Hematopoietic multipotent progenitor cell treated with erythropoietin and hydrocortisone succinate and interleukin-3 and kit ligand, for 15 days (in vitro differentiated cells): Measurements from ENCODE around the gene USP19.
A peak's percentile ranks its signal among the peaks of the same experiment; 100 is the strongest.

ENCODE experiments used
- DNase-seq: peaks from one replicate; pipeline ENCODE4 v3.0.0-alpha.2; 2015; ENCODE audit warnings: low spot score

USP19 gene, protein sequence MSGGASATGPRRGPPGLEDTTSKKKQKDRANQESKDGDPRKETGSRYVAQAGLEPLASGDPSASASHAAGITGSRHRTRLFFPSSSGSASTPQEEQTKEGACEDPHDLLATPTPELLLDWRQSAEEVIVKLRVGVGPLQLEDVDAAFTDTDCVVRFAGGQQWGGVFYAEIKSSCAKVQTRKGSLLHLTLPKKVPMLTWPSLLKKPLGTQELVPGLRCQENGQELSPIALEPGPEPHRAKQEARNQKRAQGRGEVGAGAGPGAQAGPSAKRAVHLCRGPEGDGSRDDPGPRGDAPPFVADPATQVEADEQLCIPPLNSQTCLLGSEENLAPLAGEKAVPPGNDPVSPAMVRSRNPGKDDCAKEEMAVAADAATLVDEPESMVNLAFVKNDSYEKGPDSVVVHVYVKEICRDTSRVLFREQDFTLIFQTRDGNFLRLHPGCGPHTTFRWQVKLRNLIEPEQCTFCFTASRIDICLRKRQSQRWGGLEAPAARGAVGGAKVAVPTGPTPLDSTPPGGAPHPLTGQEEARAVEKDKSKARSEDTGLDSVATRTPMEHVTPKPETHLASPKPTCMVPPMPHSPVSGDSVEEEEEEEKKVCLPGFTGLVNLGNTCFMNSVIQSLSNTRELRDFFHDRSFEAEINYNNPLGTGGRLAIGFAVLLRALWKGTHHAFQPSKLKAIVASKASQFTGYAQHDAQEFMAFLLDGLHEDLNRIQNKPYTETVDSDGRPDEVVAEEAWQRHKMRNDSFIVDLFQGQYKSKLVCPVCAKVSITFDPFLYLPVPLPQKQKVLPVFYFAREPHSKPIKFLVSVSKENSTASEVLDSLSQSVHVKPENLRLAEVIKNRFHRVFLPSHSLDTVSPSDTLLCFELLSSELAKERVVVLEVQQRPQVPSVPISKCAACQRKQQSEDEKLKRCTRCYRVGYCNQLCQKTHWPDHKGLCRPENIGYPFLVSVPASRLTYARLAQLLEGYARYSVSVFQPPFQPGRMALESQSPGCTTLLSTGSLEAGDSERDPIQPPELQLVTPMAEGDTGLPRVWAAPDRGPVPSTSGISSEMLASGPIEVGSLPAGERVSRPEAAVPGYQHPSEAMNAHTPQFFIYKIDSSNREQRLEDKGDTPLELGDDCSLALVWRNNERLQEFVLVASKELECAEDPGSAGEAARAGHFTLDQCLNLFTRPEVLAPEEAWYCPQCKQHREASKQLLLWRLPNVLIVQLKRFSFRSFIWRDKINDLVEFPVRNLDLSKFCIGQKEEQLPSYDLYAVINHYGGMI (N-terminal part only)

DNA sequence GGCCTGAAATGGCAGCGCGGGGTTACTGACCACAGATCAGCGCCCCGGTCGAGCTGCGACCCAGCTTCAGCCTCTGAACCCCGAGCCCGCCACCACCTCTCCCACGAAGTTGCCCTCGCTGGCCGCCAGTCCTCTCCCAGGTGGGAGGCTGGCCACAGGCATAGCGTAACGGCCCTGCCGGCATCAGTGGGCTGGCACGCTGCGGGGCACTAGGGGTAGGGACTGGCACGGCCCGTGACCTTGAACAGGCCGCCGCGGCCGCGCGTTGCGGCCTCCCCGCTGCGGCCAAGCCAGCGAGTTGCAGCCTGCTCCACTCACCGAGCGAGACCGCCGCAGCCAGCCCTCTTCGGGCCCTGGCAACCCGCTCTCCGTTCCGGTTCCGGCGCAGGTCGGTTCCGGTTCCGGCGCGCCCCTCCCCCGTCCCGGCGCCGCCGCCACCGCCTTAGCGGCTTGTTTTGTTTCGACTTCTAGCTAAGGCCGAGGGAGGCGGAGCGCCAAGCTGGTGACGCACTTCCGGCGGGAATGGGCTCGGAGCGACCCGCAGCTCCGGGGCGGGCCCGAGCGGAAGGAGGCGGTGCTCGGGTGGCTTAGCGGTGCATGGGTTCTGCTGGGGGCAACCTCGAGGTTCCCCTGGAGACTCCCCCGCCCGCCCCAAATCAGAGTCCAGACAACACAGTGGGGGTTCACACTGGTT, at the start of gene USP19:
USP19 (minus strand) TSS at position 386 of the 694 bp plus-strand sequence. CDS start 1,678 bp downstream, outside the sequence.
- peak; percentile 93 for DNase-seq

DNA sequence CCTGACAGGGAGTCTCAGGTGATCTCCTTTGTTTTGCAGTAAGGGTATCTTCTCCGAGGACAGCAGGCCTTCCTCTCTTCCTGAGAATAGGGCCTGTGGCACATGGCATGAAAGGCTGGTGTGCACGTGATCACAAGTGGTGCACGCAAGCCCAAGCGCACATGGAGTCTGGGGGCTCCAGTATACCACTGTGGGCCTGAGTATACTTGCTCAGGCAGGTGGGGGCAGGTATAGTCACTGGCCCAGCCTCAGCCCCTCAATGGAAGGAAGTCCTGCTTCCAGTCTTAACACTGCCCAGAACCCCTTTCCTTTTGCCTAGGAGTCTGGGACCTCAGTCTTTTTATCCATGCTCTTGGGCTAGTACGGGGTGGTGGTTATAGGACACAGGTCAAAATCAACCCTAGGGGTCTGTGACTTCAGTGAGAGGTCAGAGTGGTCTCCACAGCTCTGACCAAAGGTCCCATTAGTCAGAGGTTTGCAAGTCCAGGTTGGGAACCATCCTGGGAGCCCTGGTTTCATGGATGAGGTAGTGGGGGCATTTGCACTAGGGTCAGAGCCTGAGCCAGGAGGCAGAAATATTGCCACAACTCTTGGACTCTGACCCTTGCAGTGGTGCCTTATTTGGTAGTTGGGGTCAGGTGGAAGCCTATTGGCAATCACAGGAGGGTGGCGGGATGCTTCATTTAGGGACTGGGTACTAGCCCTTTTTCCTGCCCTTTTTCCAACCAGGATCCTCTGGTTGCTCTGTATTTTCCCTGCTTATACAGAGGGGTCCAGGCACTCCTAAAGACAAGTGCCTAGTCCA, 46.3 kb upstream of the USP19 start:
- DNase-seq, result no peak

DNA sequence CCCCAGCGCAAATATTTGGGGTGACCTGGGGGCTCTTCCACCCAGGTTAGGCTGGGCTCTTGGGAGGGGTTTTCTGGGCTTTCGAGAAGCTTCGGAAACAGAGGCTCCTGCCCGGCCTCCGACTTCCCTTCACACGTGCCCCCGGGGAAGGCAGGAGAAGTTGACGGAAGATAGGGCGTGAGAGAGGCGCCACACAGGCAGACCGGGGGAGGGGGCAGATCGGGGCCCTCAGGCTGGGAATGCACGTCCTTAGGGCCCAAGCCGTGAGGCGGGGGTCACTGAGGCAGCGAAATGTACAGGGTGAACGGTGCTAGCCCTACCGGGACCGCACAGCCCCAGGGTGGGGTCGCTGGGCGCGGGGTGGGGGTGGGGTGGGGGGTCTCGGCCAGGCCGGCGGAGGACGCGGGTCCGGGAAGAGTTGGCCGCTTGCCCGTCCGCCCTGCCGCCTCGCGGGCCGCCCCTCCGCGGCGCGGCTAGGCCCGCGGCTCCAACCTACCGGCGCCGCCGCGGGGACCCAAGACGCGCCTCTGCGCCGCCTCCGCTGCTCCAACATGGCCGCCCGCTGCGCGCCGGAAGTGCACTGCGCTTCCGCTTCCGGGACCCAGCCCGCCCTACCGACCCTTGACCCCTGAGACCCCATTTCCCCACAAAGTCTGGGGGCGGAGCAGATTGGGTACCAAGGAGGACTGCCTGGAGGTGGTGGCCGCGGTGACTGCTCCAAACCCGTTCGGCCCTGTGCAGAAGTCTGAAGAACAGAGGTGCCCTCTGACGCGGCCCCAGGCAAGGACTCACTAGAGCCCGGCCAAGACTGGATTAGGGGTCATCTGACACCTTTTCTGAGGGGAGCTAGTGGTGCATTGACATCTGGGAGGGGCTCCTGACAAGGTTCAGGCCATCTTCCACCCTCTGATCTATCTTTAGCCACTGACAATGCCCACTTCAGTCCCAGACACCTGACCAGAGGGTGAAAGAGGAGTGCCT, 45.4 kb upstream of the USP19 start, which contains the start of gene CCDC71:
CCDC71 (minus strand) TSS at position 561 of the 981 bp plus-strand sequence. CDS start 2,123 bp downstream, outside the sequence.
- DNase-seq, result peak; percentile 79

DNA sequence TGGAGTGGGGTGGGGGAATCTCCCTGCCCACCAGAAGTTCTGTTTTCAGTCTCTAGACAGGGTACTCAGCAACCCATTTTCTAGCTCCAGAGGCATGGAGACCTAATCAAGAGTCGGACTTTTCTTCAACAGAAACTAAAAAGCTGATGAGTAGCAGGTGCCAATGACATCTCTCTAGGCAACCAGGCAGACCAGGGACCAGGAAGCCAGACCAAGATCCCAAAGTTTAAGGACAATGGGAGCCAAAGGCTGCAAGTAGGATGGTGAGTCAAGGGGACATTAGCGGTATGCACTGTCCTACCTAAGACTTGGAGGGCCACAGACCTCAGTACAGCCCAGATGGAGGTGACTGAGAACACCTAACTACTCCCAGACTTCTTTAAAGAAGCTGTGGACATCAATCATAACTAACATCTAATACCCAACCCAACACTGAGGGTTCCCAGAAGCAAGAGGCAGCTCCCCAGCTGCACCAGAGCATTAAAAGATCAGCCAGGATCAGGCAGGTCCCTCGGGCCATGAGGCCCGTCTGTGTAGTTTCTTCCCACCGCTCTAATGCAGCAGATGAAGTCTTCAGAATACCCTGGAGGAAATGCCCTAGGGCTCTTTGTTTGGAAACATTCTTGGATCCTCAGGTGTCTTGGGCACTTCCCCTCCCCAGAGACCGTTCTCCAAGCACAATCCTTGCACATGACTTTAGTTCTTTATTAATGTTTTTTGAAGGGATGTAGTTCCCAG, 44.5 kb upstream of the USP19 start:
- no peak for DNase-seq

DNA sequence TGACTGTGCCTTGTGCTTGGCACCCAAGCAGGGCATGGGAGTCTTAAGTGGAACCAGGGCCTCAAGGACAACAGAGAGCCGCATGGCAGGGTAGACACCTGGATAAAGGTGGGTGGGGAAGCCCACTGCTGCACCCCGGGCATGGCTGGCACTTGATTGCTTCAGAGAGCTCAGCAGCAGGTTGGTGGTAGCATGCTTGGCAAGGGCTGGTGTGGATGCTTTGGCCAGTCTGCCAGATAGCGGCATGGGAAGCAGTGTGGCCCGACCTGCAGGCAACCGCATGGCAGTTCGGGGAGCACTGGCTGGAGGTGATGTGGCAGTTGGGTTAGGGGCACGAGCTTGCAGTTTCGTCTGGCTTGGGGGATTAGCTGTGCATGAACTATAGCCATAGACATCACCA, 43.0 kb upstream of the USP19 start:
- DNase-seq, result no peak

DNA sequence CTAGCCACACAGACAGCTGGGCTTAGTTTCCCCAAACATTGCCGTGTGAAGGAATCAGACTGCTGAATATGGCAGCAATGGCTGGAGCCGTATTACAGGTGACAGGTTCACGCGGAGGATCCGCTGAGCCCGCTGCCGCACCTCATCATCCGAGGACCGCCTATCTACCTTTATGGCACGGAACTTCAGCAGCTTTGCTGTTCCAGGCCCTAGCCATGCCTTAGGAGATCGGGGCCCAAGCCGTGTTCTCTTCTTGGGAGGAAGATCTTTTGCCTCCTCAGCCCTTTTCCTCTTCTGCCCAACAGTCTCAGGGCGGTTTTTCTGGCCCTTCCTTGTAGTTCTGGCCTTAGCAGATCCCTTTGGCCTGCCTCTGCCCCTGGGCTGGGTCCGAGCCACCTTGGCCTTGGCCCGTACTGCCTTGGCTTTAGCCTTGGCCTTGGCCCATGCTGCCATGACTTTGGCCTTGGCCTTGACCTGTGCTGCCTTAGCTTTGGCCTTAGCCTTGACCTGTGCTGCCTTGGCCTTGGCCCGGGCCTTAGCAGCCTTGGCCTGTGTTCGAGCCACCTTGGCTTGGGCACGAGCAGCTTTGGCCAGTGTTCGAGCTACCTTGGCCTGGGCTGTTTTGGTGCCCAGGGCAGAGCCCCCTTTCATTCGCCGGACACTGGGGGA, 42.3 kb upstream of the USP19 start:
- no peak for DNase-seq

DNA sequence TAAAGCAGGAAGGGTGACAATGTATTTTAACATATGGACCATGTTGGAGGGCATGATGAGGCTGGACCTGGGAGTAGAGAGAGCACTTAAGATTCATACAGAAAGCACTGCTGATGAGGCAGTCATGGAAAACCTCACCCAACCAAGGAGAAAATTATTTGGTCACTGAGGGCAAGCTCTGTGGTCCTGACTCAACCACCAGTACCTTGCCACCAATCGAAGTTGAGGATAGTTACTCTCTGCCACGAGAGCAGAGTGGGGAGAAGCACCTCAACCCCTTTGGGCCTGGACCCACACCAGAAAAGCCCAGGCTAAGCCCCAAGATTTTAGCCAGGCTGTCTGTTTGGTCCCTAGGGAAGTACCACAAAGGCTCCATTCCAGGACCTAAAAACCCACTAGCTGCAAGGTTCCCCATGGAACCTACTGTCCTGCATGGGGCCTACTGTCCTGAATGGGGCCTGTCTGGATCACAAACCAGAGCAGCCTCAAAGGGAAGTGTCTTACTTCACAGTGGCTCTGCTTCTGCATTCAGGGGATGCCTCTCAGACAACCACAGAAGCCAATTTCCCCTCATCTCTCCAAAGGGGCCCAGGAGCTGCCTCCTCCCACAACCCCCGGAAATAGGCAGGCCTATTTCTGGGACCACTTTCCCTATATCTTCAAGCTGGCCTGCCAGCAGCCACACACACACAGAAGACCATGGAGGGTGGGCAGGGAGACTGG, 41.3 kb upstream of the USP19 start:
- no peak for DNase-seq

DNA sequence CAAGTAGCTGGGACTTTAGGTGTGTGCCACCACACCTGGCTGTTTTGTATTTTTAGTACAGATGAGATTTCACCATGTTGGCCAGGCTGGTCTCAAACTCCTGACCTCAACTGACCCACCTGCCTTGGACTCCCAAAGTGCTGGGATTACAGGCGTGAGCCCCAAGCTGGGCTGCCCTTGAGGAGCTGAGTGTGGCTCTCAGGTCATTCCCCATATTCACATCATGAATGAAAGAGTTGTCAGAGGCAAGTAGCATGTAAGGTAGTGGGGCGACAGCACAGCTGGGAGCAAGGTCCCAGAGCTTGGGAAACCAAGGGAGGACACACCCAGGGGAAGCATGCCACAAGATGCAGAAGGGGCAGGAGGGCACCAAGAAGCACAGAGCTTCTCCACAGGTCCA, 40.6 kb upstream of the USP19 start:
- DNase-seq, result no peak

DNA sequence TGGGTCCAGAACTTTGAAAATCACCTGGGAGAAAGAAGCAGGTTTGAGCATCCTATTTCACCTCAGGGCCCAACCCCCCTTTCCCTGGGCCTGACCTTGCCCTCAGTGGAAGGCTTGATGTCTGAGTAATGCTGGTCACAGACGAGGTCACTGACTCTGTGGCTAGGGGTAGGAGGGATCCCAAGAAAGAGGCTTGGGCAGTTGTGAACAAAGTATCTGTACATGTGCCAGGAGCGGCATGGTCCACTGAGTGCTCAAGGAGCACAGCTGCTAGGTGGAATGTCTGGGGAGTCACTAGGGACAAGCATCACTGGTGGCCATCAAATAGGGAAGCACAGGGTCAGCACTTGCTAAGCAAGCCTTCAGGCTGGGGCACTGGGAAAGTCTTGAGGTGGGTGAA, 38.2 kb upstream of the USP19 start:
- DNase-seq, result no peak

DNA sequence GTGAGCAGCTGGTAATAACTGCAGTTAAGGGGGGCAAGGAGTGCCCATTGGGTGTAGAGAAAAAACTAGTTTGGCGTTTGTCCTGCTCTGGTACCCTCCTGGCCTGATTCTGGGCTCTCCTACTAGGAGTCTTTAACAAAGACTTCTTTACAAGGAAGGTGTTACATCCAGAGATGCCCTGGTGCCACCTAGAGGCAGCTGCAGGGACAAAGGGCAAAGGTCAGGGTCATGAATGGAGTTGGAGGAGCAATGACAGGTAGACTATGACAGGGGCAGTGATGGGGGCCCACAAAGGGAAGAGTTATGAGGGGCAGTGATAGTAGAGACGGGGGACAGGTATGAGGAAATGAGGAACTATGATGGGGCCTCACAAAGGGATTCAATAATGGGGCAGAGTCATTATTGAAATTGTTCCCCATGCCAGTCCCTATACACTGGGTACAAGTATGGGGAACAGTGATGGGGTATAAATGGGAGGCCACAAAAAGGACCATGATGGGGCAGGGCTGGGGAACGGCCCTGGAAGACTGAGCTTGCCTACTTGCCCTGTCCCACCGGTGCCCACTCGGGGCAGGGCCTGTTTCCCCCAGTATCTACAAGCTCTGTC, 37.6 kb upstream of the USP19 start:
- peak; percentile 68 for DNase-seq

DNA sequence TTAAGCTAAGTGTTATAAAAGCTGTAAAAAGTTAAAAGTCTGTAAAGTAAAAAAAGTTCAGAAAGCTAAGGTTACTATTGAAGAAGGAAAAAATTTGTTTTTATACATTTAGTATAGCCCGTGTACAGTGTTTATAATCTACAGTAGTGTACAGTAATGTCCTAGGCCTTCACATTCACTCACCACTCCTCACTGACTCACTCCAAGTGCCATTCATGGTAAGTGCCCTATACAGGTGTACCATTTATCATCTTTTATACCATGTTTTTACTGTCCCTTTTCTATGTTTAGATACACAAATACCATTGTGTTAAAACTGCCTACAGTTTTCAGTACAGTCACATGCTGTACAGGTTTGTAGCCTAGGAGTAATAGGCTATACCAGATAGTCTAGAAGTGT, 36.7 kb upstream of the USP19 start:
- no peak for DNase-seq

DNA sequence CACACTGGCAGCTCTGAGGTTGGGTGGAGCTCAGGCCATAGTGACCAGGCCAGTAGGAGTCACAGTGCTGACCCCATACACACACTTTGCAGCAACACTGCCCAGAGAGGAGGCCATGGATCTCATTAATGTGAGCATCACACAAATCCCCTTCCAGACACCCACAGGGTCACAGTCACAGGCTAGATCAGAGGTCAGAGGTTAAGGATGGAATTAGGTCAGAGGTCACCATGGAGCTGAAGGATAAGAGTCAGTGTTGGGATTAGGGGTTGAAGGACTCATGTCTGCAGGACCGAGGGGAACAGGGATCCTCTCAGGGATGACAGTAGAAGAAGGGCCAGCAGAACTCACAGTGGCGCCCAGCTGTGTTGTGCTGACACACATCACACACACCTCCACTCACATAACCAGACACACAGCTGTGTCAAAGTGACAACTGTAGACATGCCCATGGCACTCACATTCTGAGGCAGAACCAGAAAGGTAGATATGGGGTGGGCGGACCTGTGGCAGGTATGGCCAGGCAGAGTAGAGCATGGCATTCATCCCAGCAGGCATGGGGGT, 32.8 kb upstream of the USP19 start:
- DNase-seq, result no peak

DNA sequence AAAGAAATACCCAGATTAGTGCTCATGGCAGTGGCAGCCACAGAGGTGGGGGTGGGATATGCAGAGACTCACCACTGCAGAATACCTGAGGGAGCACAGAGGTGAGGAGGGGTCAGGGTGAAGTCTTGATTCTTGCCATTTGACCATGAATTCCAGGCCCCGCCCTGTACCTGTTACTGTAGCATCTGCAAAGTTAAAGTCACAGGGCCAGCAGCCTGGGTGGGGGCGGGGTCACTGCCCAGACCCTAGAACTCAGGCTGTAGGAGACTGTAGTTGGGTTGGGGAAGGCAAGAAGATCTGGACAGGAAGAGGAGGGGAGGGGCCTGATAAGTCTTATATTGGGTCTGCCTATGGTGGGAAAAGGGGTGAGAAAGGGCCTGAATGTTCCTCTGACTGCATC, 31.0 kb upstream of the USP19 start:
- no peak for DNase-seq

DNA sequence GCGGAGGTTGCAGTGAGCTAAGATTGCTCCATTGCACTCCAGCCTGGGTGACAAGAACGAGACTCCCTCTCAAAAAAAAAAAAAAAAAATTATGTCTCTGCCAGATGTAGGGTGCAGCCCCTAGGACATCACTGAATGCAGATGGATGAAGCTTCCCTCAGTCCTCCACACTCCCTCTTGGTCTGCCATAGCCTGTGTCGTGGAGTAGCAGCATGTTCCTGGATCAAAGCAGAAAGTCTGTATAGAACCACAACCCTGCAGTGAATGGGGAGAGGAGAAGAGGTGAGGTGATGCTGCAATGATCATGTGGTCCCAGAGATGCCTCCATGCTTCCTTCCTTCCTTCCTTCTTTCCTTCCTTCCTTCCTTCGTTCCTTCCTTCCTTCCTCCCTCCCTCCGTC, 27.5 kb upstream of the USP19 start:
- DNase-seq, result no peak

DNA sequence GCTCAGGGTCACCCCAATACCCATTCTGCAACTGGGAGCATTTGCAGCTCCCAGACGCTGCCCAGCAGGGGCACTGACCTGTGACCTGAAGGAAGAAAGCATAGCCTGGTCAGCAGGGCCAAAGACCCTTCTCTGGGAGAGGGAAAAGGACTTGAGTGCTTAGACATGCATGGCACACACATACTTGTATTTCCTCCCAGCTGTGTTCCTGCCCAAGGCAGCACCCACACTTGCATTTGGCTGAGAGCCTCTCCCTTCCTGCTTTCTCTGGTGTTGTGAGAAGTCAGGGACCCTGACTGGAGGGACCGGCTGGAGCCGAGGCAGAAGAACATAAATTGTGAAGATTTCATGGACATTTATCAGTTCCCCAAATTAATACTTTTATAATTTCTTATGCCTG, 19.5 kb upstream of the USP19 start:
- DNase-seq, result no peak

DNA sequence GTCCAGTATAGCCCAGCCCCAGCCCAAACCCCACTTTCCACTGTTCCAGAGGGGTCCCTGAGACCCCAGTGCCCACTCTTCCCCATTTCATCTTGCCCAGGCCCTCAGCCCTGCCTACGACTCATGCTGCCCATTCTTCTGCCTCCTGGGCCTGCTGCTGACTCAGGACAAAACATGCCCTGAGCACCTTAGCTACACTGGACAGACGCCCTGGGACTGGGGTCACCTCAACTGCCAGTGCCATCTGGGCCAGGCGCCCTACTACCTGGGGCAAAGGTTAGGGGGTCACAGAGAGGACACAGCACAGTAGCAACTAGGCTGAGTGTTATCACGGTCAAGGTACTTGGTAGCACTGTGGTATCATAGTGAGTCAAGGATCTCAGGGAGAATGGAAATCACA, 14.9 kb upstream of the USP19 start:
- DNase-seq, result no peak
